DND-41 (cell line): Measurements from ENCODE around the gene SRSF12.

Experiments used
- ATAC-seq: fragments of 200-7000 bp; cut with Tn5 transposase; 3 replicates; pipeline ENCODE4 v1.9.1; 2021; ENCODE audit warnings: low read depth; ENCODE audit not compliant: insufficient read depth
- DNase-seq: peaks from one replicate; pipeline ENCODE4 v3.0.0-alpha.2; 2020
- H2AFZ ChIP-seq: 2 replicates; pipeline ENCODE4 v1.6.0; 2012; ENCODE audit warnings: low read depth, low read length
- H3K27ac ChIP-seq: 2 replicates; pipeline ENCODE4 v1.5.1; 2012; ENCODE audit warnings: low read length, inconsistent platforms
- H3K27me3 ChIP-seq: fragments of 200-600 bp; sonication (generic); 2 replicates; pipeline ENCODE4 v1.6.0; 2012; ENCODE audit warnings: low read length, mild to moderate bottlenecking, inconsistent platforms; ENCODE audit not compliant: insufficient read depth, poor library complexity
- H3K36me3 ChIP-seq: 2 replicates; pipeline ENCODE4 v1.5.1; 2012; ENCODE audit warnings: low read length, inconsistent platforms; ENCODE audit not compliant: insufficient read depth
- H3K4me1 ChIP-seq: 2 replicates; pipeline ENCODE4 v1.5.1; 2012; ENCODE audit warnings: mild to moderate bottlenecking, low read length; ENCODE audit not compliant: insufficient read depth
- H3K4me2 ChIP-seq: 2 replicates; pipeline ENCODE4 v1.6.0; 2012; ENCODE audit warnings: mild to moderate bottlenecking, moderate library complexity, low read length, inconsistent platforms; ENCODE audit not compliant: insufficient read depth
- H3K4me3 ChIP-seq, 2 experiments: fragments of 200-600 bp in 1 of 2; shearing (Covaris generic) in 1 of 2; 2 replicates each; pipeline ENCODE4 v1.5.1; 2012 to 2016; ENCODE audit warnings: inconsistent platforms in 2 of 2, low read length in 2 of 2, mild to moderate bottlenecking in 2 of 2, low read depth in 1 of 2, moderate library complexity in 1 of 2
- H3K79me2 ChIP-seq: 2 replicates; pipeline ENCODE4 v1.6.0; 2012; ENCODE audit warnings: low read length, inconsistent platforms; ENCODE audit not compliant: insufficient read depth
- H3K9ac ChIP-seq: 2 replicates; pipeline ENCODE4 v1.6.0; 2012; ENCODE audit warnings: low read depth, mild to moderate bottlenecking, inconsistent platforms, low read length, moderate library complexity
- H3K9me3 ChIP-seq: 2 replicates; pipeline ENCODE4 v1.5.1; 2012; ENCODE audit warnings: low read length, moderate library complexity, mild to moderate bottlenecking, inconsistent platforms; ENCODE audit not compliant: insufficient read depth, severe bottlenecking
- H4K20me1 ChIP-seq: 2 replicates; pipeline ENCODE4 v1.6.0; 2012; ENCODE audit warnings: low read length; ENCODE audit not compliant: insufficient read depth
- EZH2 ChIP-seq: IDR thresholded peaks from 3 replicates; pipeline ENCODE4 v1.6.1; 2012; ENCODE audit warnings: borderline replicate concordance, low read depth, mild to moderate bottlenecking, moderate library complexity, low read length, inconsistent platforms; ENCODE audit not compliant: severe bottlenecking
- TF ChIP-seq, protein P1 (sequence below): IDR thresholded peaks from 2 replicates; pipeline ENCODE4 v1.5.1; 2012; ENCODE audit warnings: borderline replicate concordance, low read length, moderate library complexity, mild to moderate bottlenecking; ENCODE audit not compliant: poor library complexity, severe bottlenecking; ENCODE audit errors: extremely low read depth

The SRSF12 gene

DNA sequence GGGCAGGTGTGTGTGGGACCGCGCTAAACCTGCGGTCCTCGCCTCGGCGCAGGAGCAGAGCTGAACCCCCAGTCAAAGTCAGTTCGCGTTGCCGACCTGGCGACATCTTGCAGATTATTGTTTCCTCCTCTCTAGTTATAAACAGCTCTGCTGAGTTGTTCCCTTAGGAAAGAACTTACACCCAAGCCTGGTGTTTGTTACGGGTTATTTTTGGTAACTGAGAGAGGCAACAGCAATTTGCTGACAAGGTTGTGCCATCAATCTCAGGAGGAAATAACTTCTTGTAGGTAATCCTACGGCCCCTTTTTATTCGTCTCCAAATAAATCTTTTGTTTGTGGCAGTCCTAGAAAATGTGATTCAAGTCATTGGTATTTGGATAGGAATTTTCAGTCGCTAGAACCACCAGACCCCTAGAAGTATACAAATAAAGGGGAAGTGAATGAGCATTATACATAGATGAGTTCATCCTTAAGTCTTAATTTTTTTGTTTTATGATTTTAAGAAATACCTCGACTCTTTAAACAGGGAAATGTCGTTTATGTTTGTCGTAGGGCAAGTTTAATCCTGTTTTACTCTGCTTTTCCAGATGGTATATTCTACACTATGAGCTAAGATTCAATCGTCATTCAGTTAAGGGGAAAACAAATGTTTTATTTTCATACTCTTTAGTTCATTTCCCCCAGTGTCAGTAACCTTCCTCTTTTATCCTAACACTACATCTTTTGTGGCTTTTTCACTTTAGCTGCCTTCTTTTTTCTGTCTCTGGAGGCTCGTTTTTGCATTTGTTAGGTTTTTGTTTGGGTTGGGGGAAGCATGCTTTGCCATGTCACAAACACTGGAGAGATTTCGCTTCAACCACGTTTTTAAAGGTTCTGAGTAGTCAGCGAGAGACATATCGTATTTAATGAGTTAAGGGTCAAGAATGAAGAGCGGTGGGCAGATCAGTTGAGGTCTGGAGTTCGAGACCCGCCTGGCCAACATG lies 29.1 kb upstream of the SRSF12 start:
- no peaks in the 10 kb centered on the region for H3K27me3 ChIP-seq
- H3K9me3 ChIP-seq = no peaks in the 10 kb centered on the region
- TF ChIP-seq, protein P1, sequence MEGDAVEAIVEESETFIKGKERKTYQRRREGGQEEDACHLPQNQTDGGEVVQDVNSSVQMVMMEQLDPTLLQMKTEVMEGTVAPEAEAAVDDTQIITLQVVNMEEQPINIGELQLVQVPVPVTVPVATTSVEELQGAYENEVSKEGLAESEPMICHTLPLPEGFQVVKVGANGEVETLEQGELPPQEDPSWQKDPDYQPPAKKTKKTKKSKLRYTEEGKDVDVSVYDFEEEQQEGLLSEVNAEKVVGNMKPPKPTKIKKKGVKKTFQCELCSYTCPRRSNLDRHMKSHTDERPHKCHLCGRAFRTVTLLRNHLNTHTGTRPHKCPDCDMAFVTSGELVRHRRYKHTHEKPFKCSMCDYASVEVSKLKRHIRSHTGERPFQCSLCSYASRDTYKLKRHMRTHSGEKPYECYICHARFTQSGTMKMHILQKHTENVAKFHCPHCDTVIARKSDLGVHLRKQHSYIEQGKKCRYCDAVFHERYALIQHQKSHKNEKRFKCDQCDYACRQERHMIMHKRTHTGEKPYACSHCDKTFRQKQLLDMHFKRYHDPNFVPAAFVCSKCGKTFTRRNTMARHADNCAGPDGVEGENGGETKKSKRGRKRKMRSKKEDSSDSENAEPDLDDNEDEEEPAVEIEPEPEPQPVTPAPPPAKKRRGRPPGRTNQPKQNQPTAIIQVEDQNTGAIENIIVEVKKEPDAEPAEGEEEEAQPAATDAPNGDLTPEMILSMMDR = no peak
- TF ChIP-seq EZH2 = no peak
- H3K4me2 ChIP-seq = peak overlapping the region; percentile 81
- peak overlapping the region; percentile 88 for H2AFZ ChIP-seq
- ATAC-seq (no peak; the same call in 2 of the 3 replicates), DNase-seq (peak; percentile 36)
- peaks cover 42% of the 10 kb centered on the region for H3K4me1 ChIP-seq
- peaks cover 25% of the 10 kb centered on the region for H3K36me3 ChIP-seq
- H4K20me1 ChIP-seq = peaks cover 6% of the 10 kb centered on the region; the same call in 1 of the 2 replicates
- H3K79me2 ChIP-seq = peaks cover 37% of the 10 kb centered on the region
- H3K27ac ChIP-seq = peak overlapping the region; percentile 80
- H3K9ac ChIP-seq = peak overlapping the region; percentile 95
- peak overlapping the region; percentile 63 to 77; a peak in 3 of 4 replicates for H3K4me3 ChIP-seq

- DNase-seq (peak; percentile 78), ATAC-seq (peak; percentile 88)
- peaks cover 16% of the 10 kb centered on the region for H3K36me3 ChIP-seq
- peak within 1 kb of the TSS; percentile 63 to 77 for H3K4me3 ChIP-seq
- H3K9me3 ChIP-seq = no peaks in the 10 kb centered on the region
- peak within 1 kb of the TSS; percentile 95 for H3K9ac ChIP-seq
- H3K4me2 ChIP-seq = peak within 1 kb of the TSS; percentile 81
- H4K20me1 ChIP-seq = peaks cover 6% of the 10 kb centered on the region; the same call in 1 of the 2 replicates
- peaks cover 42% of the 10 kb centered on the region for H3K4me1 ChIP-seq
- TF ChIP-seq, protein P1 = no peak
- TF ChIP-seq EZH2 = no peak
- peaks cover 34% of the 10 kb centered on the region for H3K79me2 ChIP-seq
- H3K27ac ChIP-seq = peak within 1 kb of the TSS; percentile 80
- peak within 1 kb of the TSS; percentile 88 for H2AFZ ChIP-seq
- H3K27me3 ChIP-seq = no peaks in the 10 kb centered on the region
These were observed 28.3 kb upstream of the SRSF12 start, which contains the start of gene PM20D2 for GRCh38 chr6:89145956-89146717. Gene PM20D2 (plus strand): TSS chr6:89146055. CDS start chr6:89146145, 90 bp downstream.

- Histone ChIP-seq H3K9ac (peak overlapping the region; percentile 95), H3K4me2 (peak overlapping the region; percentile 81), H3K4me3 (peak overlapping the region; percentile 63 to 77), H3K79me2 (peaks cover 34% of the 10 kb centered on the region), H3K9me3 (no peaks in the 10 kb centered on the region), H2AFZ (peak overlapping the region; percentile 88), H3K36me3 (peaks cover 16% of the 10 kb centered on the region), H3K27me3 (no peaks in the 10 kb centered on the region), H3K4me1 (peaks cover 42% of the 10 kb centered on the region), H4K20me1 (peaks cover 6% of the 10 kb centered on the region; the same call in 1 of the 2 replicates), H3K27ac (peak overlapping the region; percentile 80)
- no peak for TF ChIP-seq EZH2
- TF ChIP-seq, protein P1 = peak; percentile 18
- ATAC-seq (peak; percentile 61), DNase-seq (no peak)
These were observed 27.5 kb upstream of the SRSF12 start for GRCh38 chr6:89145091-89145955.
